Natural killer cell (primary cell): ENCODE measurements around the gene ARIH2. TPM values are rescaled to one million over a fixed set of nuclear protein-coding genes. Genes with fewer than 3 reads are reported as not detected.
A peak's percentile ranks its signal among the peaks of the same experiment; 100 is the strongest.

Experiments
- ATAC-seq, 3 donors: fragments of 150-1000 bp in 2 of 3; fragments of 200-7000 bp in 1 of 3; cut with Tn5 transposase; 1 replicate in 1 of 3; 2 replicates in 2 of 3; pipeline ENCODE4 v1.10.0; 2021; ENCODE audit warnings: mild to moderate bottlenecking in 2 of 3, moderate library complexity in 2 of 3
- DNase-seq, 2 donors: peaks; one replicate each; pipeline versions ENCODE4 v3.0.0 to v3.0.0-alpha.2; 2013 to 2021; ENCODE audit warnings: mixed read lengths in 1 of 2
- H3K27ac ChIP-seq: one replicate; pipeline ENCODE4 v1.5.1; 2013; ENCODE audit warnings: mild to moderate bottlenecking, low read length
- H3K27me3 ChIP-seq: one replicate; pipeline ENCODE4 v1.6.1; 2013; ENCODE audit warnings: low read length; ENCODE audit not compliant: control insufficient read depth, insufficient read depth
- H3K36me3 ChIP-seq: one replicate; pipeline ENCODE4 v1.6.1; 2013; ENCODE audit warnings: low read length; ENCODE audit not compliant: control insufficient read depth, insufficient read depth
- H3K4me1 ChIP-seq: one replicate; pipeline ENCODE4 v1.6.1; 2013; ENCODE audit warnings: low read length; ENCODE audit not compliant: control insufficient read depth, insufficient read depth
- H3K4me3 ChIP-seq: one replicate; pipeline ENCODE4 v1.5.1; 2013; ENCODE audit warnings: low read length
- H3K9me3 ChIP-seq: one replicate; pipeline ENCODE4 v1.6.1; 2013; ENCODE audit warnings: low read length; ENCODE audit not compliant: control insufficient read depth, insufficient read depth
- H3K27ac Mint-ChIP-seq, 2 donors: one replicate each; pipeline ENCODE4 v1.8.0; 2022; ENCODE audit warnings: mild to moderate bottlenecking in 2 of 2, mixed read lengths in 2 of 2, moderate library complexity in 1 of 2
- H3K27me3 Mint-ChIP-seq, 2 donors: one replicate each; pipeline ENCODE4 v1.8.0; 2022; ENCODE audit warnings: low read depth in 2 of 2, mixed read lengths in 2 of 2
- H3K36me3 Mint-ChIP-seq: one replicate; pipeline ENCODE4 v1.8.0; 2022; ENCODE audit warnings: mixed read lengths
- H3K4me1 Mint-ChIP-seq, 2 donors: one replicate each; pipeline ENCODE4 v1.8.0; 2022; ENCODE audit warnings: mixed read lengths in 2 of 2
- H3K4me3 Mint-ChIP-seq: one replicate; pipeline ENCODE4 v1.8.0; 2022; ENCODE audit warnings: mild to moderate bottlenecking, moderate library complexity, mixed read lengths
- H3K9me3 Mint-ChIP-seq, 2 donors: one replicate each; pipeline ENCODE4 v1.8.0; 2022; ENCODE audit warnings: mixed read lengths in 2 of 2
- WGBS: methylation state at CpG from one replicate; pipeline ENCODE4 v1.1.7; 2013; ENCODE audit warnings: missing lambda C conversion rate; ENCODE audit not compliant: insufficient coverage; 5-methylcytosine and 5-hydroxymethylcytosine counted together
- intact Hi-C: fragments of 100-400 bp; cut with micrococcal nuclease; formaldehyde crosslinking; loops from one replicate; pipeline ENCODE4 v1.14.2; 2022
- total RNA-seq, 4 donors: library from RNA; stranded (reverse); fragments of 120-200 nt in 1 of 4; gene quantifications; one replicate each; pipeline versions ENCODE4 v1.2.3 to v1.2.4, GENCODE V29; 2013 to 2022
- TF ChIP-seq, protein P1 (sequence below): fragments of 200-600 bp; IDR thresholded peaks from one replicate; pipeline ENCODE4 v1.8.0; 2022; ENCODE audit warnings: antibody characterized with exemption

ARIH2 gene
- total RNA-seq, 3 donors from 2014 or later (not counting 1 experiment from before 2014, with no cell fraction given), result 239 to 291 (median 243) TPM

DNA sequence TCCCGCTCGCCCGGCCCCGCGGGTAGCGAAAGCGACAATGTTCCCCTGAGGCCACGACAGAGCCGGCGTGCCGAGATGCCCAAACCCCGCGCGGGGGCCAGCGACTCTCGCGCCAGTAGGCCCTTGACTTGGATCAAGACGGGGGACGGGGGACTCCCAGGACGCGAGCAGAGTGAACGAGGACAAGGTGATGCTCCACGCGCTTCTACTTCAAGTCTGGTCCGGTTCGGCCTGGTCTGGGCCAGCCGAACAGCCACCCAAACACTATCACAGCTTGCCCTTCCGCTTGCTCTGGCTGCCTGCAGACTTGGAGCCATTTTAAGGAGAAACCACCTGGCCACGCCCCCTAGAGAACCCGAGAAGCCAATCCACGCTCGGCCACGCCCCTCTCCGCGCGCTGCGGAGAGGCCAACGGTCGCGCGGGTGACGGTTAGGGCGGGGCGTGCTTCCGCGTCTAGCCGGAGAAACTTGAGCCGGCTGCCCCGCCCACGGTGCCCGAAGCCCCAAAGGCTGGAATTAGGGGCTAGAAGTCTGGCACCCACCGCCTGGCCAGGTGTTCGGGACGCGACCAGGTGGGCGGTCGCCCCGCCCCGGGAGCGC is 102.7 kb downstream of the ARIH2 start:
- DNase-seq (peak; percentile 99), ATAC-seq (peak; percentile 80 to 94 (median 83))
- TF ChIP-seq, protein P1, sequence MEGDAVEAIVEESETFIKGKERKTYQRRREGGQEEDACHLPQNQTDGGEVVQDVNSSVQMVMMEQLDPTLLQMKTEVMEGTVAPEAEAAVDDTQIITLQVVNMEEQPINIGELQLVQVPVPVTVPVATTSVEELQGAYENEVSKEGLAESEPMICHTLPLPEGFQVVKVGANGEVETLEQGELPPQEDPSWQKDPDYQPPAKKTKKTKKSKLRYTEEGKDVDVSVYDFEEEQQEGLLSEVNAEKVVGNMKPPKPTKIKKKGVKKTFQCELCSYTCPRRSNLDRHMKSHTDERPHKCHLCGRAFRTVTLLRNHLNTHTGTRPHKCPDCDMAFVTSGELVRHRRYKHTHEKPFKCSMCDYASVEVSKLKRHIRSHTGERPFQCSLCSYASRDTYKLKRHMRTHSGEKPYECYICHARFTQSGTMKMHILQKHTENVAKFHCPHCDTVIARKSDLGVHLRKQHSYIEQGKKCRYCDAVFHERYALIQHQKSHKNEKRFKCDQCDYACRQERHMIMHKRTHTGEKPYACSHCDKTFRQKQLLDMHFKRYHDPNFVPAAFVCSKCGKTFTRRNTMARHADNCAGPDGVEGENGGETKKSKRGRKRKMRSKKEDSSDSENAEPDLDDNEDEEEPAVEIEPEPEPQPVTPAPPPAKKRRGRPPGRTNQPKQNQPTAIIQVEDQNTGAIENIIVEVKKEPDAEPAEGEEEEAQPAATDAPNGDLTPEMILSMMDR, result no peak
- Mint-ChIP-seq H3K27ac (peak overlapping the region; percentile 95 to 99), H3K36me3 (no peaks in the 10 kb centered on the region), H3K4me3 (peak overlapping the region; percentile 98), H3K4me1 (peaks cover 16 to 31% of the 10 kb centered on the region in 2 donors), H3K27me3 (no peaks in the 10 kb centered on the region), H3K9me3 (no peaks in the 10 kb centered on the region)
- intact Hi-C loops, result loop anchor here (1.0 to 5.0 kb wide), 3 partner anchors 8 to 34 kb away; partner anchors contain the start of genes IMPDH2 and WDR6
- H3K36me3 ChIP-seq, result peaks cover 23% of the 10 kb centered on the region
- H3K27ac ChIP-seq, result peak overlapping the region; percentile 94
- peaks cover 48% of the 10 kb centered on the region for H3K4me1 ChIP-seq
- H3K9me3 ChIP-seq, result no peaks in the 10 kb centered on the region
- WGBS, result under 1% methylated on average over 60 of the region's 60 CpGs
- H3K4me3 ChIP-seq, result peak overlapping the region; percentile 82
- H3K27me3 ChIP-seq, result no peaks in the 10 kb centered on the region

DNA sequence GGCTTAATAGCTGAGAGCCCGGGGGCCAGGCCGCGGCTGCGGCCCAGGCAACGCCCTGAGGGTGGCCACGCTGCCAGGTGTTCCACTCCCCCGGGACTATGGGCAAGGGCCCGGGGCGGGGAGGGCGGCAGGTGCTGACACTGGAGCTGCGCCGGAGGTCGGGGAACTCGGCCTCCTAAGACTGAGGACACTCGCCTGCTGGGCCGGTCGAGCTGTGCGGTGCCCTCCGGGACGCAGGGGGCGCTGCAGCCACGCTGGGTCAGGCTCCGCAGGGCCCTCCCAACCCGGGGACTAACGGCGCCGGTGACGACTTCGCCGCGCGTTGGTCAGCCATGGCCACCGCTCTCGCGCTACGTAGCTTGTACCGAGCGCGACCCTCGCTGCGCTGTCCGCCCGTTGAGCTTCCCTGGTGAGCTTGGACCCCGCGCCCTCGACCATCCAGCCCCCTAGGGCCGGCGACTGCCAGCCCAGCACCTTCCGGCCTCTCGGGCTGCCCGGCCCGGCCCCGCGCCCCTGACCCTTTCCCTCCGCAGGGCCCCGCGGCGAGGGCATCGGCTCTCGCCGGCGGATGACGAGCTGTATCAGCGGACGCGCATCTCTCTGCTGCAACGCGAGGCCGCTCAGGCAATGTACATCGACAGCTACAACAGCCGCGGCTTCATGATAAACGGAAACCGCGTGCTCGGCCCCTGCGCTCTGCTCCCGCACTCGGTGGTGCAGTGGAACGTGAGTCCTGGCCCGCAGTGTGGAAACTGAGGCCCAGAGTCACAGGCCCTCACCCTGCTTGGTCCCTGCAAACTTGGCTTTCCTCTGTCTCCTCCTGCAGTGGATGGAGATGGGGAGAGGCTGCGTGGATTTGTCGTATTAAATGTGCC is 103.4 kb downstream of the ARIH2 start, which contains the start of gene NDUFAF3:
TSS of gene NDUFAF3 (plus strand) at position 309 of the 875 bp plus-strand sequence. CDS start at position 333, 24 bp downstream.
- WGBS, result under 1% methylated on average over 83 of the region's 83 CpGs
- peak within 1 kb of the TSS; percentile 82 for H3K4me3 ChIP-seq
- H3K4me1 Mint-ChIP-seq, result peaks cover 16 to 35% of the 10 kb centered on the region in 2 donors
- peak within 1 kb of the TSS; percentile 95 to 99 for H3K27ac Mint-ChIP-seq
- no peaks in the 10 kb centered on the region for H3K27me3 Mint-ChIP-seq
- intact Hi-C loops, result loop anchor here (1.0 to 5.0 kb wide), 4 partner anchors 7 to 72 kb away; partner anchors contain the start of genes IMPDH2, QRICH1 and WDR6
- peak; percentile 95 for DNase-seq
- H3K36me3 Mint-ChIP-seq, result no peaks in the 10 kb centered on the region
- no peaks in the 10 kb centered on the region for H3K9me3 ChIP-seq
- H3K9me3 Mint-ChIP-seq, result no peaks in the 10 kb centered on the region
- TF ChIP-seq, protein P1, result peak; percentile 99
- H3K27ac ChIP-seq, result peak within 1 kb of the TSS; percentile 94
- H3K27me3 ChIP-seq, result no peaks in the 10 kb centered on the region
- peak within 1 kb of the TSS; percentile 98 for H3K4me3 Mint-ChIP-seq
- peaks cover 26% of the 10 kb centered on the region for H3K36me3 ChIP-seq
- peaks cover 43% of the 10 kb centered on the region for H3K4me1 ChIP-seq
- ATAC-seq, result peak; percentile 74 to 92 (median 79)

DNA sequence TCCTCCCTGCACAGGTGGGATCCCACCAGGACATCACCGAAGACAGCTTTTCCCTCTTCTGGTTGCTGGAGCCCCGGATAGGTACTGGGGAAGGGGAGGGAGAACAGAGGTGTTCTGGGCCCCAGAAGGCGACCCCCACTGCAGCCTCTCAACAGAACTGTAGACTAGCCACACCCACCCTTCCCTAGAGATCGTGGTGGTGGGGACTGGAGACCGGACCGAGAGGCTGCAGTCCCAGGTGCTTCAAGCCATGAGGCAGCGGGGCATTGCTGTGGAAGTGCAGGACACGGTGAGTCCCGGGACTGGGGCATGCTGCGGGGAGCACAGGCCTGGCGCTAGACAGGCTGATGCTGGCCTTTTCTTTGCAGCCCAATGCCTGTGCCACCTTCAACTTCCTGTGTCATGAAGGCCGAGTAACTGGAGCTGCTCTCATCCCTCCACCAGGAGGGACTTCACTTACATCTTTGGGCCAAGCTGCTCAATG is 104.1 kb downstream of the ARIH2 start:
- Mint-ChIP-seq H3K4me3 (peak overlapping the region; percentile 98), H3K4me1 (peaks cover 17 to 38% of the 10 kb centered on the region in 2 donors), H3K36me3 (no peaks in the 10 kb centered on the region), H3K27me3 (no peaks in the 10 kb centered on the region), H3K9me3 (no peaks in the 10 kb centered on the region), H3K27ac (peak overlapping the region; percentile 95 to 99)
- Histone ChIP-seq H3K36me3 (peaks cover 26% of the 10 kb centered on the region), H3K4me3 (peak overlapping the region; percentile 82), H3K4me1 (peaks cover 37% of the 10 kb centered on the region), H3K9me3 (no peaks in the 10 kb centered on the region), H3K27me3 (no peaks in the 10 kb centered on the region), H3K27ac (peak overlapping the region; percentile 94)
- ATAC-seq (no peak), DNase-seq (no peak)
- intact Hi-C loops, result loop anchor here (1.0 to 5.0 kb wide), 2 partner anchors 35 to 72 kb away; partner anchors contain the start of gene QRICH1
- TF ChIP-seq, protein P1, result no peak
- WGBS, result 35% methylated on average over 10 of the region's 12 CpGs
